H9 (cell line): ENCODE results near the gene NTSR1. TPM values are rescaled to one million over a fixed set of nuclear protein-coding genes. Genes with fewer than 3 reads are reported as not detected.

ENCODE experiments used
- DNase-seq: peaks from one replicate; pipeline ENCODE4 v3.0.0-alpha.2; 2017
- H2AFZ ChIP-seq: one replicate; pipeline ENCODE4 v1.6.1; 2013; ENCODE audit warnings: mild to moderate bottlenecking, low read length, control low read depth, moderate library complexity
- H2AK5ac ChIP-seq: 2 replicates; pipeline ENCODE4 v1.6.1; 2013; ENCODE audit warnings: low read length, control low read depth, mixed read lengths; ENCODE audit not compliant: insufficient read length
- H2BK120ac ChIP-seq: one replicate; pipeline ENCODE4 v1.6.1; 2013; ENCODE audit warnings: low read depth, mild to moderate bottlenecking, low read length, control low read depth, inconsistent platforms; ENCODE audit not compliant: poor library complexity, severe bottlenecking
- H2BK12ac ChIP-seq: 2 replicates; pipeline ENCODE4 v1.6.1; 2013; ENCODE audit warnings: low read length, control low read depth, mixed read lengths, low read depth; ENCODE audit not compliant: insufficient read length
- H2BK15ac ChIP-seq: 2 replicates; pipeline ENCODE4 v1.6.1; 2013; ENCODE audit warnings: low read depth, low read length, control low read depth
- H2BK20ac ChIP-seq: one replicate; pipeline ENCODE4 v1.6.1; 2013; ENCODE audit warnings: low read depth, mild to moderate bottlenecking, low read length, control low read depth, inconsistent platforms; ENCODE audit not compliant: poor library complexity, severe bottlenecking
- H2BK5ac ChIP-seq: 2 replicates; pipeline ENCODE4 v1.6.1; 2013; ENCODE audit warnings: low read length, control low read depth, mixed read lengths; ENCODE audit not compliant: insufficient read length
- H3K14ac ChIP-seq: 2 replicates; pipeline ENCODE4 v1.6.1; 2013; ENCODE audit warnings: low read length, control low read depth; ENCODE audit not compliant: insufficient read depth
- H3K18ac ChIP-seq: 2 replicates; pipeline ENCODE4 v1.6.1; 2013; ENCODE audit warnings: low read depth, mild to moderate bottlenecking, mixed read lengths, low read length, control low read depth; ENCODE audit not compliant: insufficient read length
- H3K23ac ChIP-seq: 2 replicates; pipeline ENCODE4 v1.6.1; 2013; ENCODE audit warnings: low read length, control low read depth, mixed read lengths, low read depth; ENCODE audit not compliant: insufficient read length
- H3K23me2 ChIP-seq: 2 replicates; pipeline ENCODE4 v1.6.1; 2013; ENCODE audit warnings: low read depth, mild to moderate bottlenecking, mixed read lengths, low read length, control low read depth; ENCODE audit not compliant: insufficient read length, poor library complexity, severe bottlenecking
- H3K27ac ChIP-seq: 2 replicates; pipeline ENCODE4 v1.5.1; 2013; ENCODE audit warnings: low read length, control low read depth, mixed read lengths, low read depth; ENCODE audit not compliant: insufficient read length
- H3K27me3 ChIP-seq: 2 replicates; pipeline ENCODE4 v1.6.1; 2013; ENCODE audit warnings: low read length, control low read depth, inconsistent platforms; ENCODE audit not compliant: insufficient read depth
- H3K4ac ChIP-seq: 2 replicates; pipeline ENCODE4 v1.6.1; 2013; ENCODE audit warnings: low read depth, mild to moderate bottlenecking, control low read depth, inconsistent platforms, low read length, moderate library complexity
- H3K4me1 ChIP-seq: 2 replicates; pipeline ENCODE4 v1.6.1; 2013; ENCODE audit warnings: low read length, control low read depth, inconsistent platforms; ENCODE audit not compliant: insufficient read depth
- H3K4me2 ChIP-seq: 2 replicates; pipeline ENCODE4 v1.6.1; 2013; ENCODE audit warnings: low read length, control low read depth, mixed read lengths; ENCODE audit not compliant: insufficient read length, insufficient read depth
- H3K56ac ChIP-seq: 2 replicates; pipeline ENCODE4 v1.6.1; 2013; ENCODE audit warnings: low read depth, mild to moderate bottlenecking, mixed read lengths, low read length, control low read depth; ENCODE audit not compliant: insufficient read length
- H3K79me1 ChIP-seq: 2 replicates; pipeline ENCODE4 v1.6.1; 2013; ENCODE audit warnings: low read depth, mild to moderate bottlenecking, moderate library complexity, low read length, control low read depth, inconsistent platforms; ENCODE audit not compliant: insufficient read depth, poor library complexity, severe bottlenecking
- H3K79me2 ChIP-seq: 2 replicates; pipeline ENCODE4 v1.6.1; 2013; ENCODE audit warnings: low read length, control low read depth, inconsistent platforms; ENCODE audit not compliant: insufficient read depth
- H3K9ac ChIP-seq: 2 replicates; pipeline ENCODE4 v1.6.1; 2013; ENCODE audit warnings: low read length, control low read depth, mixed read lengths; ENCODE audit not compliant: insufficient read length; ENCODE audit errors: extremely low read depth
- H3K9me3 ChIP-seq: one replicate; pipeline ENCODE4 v1.6.1; 2013; ENCODE audit warnings: low read depth, low read length, inconsistent platforms; ENCODE audit not compliant: control insufficient read depth
- H3T11ph ChIP-seq: one replicate; pipeline ENCODE4 v1.6.1; 2013; ENCODE audit warnings: mild to moderate bottlenecking, low read length, control low read depth, inconsistent platforms
- H4K20me1 ChIP-seq: one replicate; pipeline ENCODE4 v1.6.1; 2013; ENCODE audit not compliant: control insufficient read depth, insufficient read length, insufficient read depth
- H4K5ac ChIP-seq: 2 replicates; pipeline ENCODE4 v1.6.1; 2013; ENCODE audit warnings: low read depth, mild to moderate bottlenecking, mixed read lengths, low read length, control low read depth; ENCODE audit not compliant: insufficient read length
- H4K8ac ChIP-seq: replicated peaks from 2 replicates; pipeline ENCODE4 v1.6.1; 2013; ENCODE audit warnings: low read length, control low read depth, mixed read lengths, low read depth; ENCODE audit not compliant: insufficient read length
- H4K91ac ChIP-seq: 2 replicates; pipeline ENCODE4 v1.6.1; 2013; ENCODE audit warnings: low read depth, mild to moderate bottlenecking, moderate library complexity, mixed read lengths, low read length, control low read depth; ENCODE audit not compliant: insufficient read length
- H3K27ac Mint-ChIP-seq, 3 experiments: 2 replicates in 2 of 3; 3 replicates in 1 of 3; pipeline ENCODE4 v1.8.0; 2020 to 2021; ENCODE audit warnings: mixed read lengths in 3 of 3, mild to moderate bottlenecking in 1 of 3, moderate library complexity in 1 of 3
- H3K27me3 Mint-ChIP-seq: 2 replicates; pipeline ENCODE4 v1.8.0; 2021; ENCODE audit warnings: low read depth, mild to moderate bottlenecking, moderate library complexity, mixed read lengths
- H3K36me3 Mint-ChIP-seq, 3 experiments: 2 replicates in 2 of 3; 3 replicates in 1 of 3; pipeline ENCODE4 v1.8.0; 2020 to 2021; ENCODE audit warnings: low read depth in 3 of 3, mixed read lengths in 3 of 3; ENCODE audit not compliant: insufficient read depth in 1 of 3
- H3K4me1 Mint-ChIP-seq, 2 experiments: 2 replicates each; pipeline ENCODE4 v1.8.0; 2020; ENCODE audit warnings: mixed read lengths in 2 of 2
- H3K4me3 Mint-ChIP-seq, 2 experiments: 2 replicates in 1 of 2; 3 replicates in 1 of 2; pipeline ENCODE4 v1.8.0; 2020 to 2021; ENCODE audit warnings: mild to moderate bottlenecking in 2 of 2, mixed read lengths in 2 of 2, moderate library complexity in 1 of 2
- H3K9me3 Mint-ChIP-seq, 2 experiments: 2 replicates in 1 of 2; 3 replicates in 1 of 2; pipeline ENCODE4 v1.8.0; 2020; ENCODE audit warnings: mild to moderate bottlenecking in 2 of 2, mixed read lengths in 2 of 2, moderate library complexity in 1 of 2
- CTCF ChIP-seq: fragments of 200-600 bp; sonication (generic); conservative IDR thresholded peaks from 3 replicates; pipeline ENCODE4 v1.8.0; 2021; ENCODE audit warnings: antibody characterized with exemption, mild to moderate bottlenecking
- WGBS: extraction: QIAGEN DNeasy Blood & Tissue Kit; methylation state at CpG from one replicate; pipeline ENCODE4 v1.1.7; 2013; ENCODE audit warnings: missing lambda C conversion rate, low lambda C conversion rate, mixed read lengths; ENCODE audit not compliant: insufficient read length; ENCODE audit errors: extremely low coverage; 5-methylcytosine and 5-hydroxymethylcytosine counted together
- total RNA-seq: library from RNA; stranded (reverse); gene quantifications from 2 replicates; pipeline ENCODE4 v1.2.1, GENCODE V29; 2021

NTSR1 gene
- total RNA-seq, 1 experiment from 2014 or later = 0.11 TPM

DNA sequence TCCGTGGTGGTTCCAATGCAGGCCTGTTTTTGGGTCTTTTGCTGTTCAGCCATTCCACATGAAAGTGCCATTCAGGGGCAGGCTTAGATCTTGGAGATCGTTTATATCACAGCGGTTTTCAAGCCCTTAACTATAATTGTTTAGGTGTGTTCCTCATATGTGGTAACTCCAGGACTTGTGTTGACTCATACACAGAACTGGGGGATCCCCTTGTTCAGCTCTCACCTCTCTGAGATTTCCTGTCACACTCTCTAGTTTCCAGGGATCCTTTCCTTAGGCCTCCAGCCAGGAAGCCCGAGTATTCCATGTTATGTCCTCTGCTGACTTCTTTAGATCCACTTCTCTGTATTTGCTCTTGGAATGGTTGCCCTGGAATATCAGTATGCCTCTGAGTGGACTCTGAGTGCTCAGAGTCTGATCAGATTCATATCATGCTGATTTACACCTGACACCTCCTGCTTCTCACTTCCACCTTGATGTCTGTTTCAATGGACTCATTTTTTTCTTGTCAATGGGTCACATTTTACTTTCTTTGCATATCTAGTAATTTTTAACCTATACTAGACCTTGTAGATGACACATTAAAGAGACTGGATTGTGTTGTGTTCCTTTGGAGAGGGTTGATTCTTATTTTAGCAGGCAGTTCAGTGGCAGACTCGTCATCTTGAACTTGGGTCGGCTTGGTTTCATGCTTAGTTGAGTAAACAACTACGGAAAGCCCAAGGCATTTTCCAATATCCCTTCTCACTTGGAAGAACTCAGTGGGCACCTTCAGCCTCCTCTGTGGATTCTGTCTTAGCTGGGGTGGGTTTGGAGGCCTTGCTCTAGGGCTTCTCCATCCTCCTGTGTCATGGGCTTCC, 13.1 kb downstream of the NTSR1 start:
- Histone ChIP-seq H3K18ac (no peak overlapping the region), H2BK15ac (no peak overlapping the region), H3K79me1 (no peaks in the 10 kb centered on the region), H3K9me3 (peaks cover 4% of the 10 kb centered on the region), H4K91ac (no peak overlapping the region), H4K5ac (no peak overlapping the region), H2BK20ac (no peak overlapping the region), H2AK5ac (no peak overlapping the region), H3K14ac (no peak overlapping the region), H3K9ac (no peak overlapping the region), H3K56ac (no peak overlapping the region), H3K27ac (no peak overlapping the region), H2AFZ (no peak overlapping the region), H3K4ac (no peak overlapping the region), H3K4me1 (no peaks in the 10 kb centered on the region), H3K79me2 (no peaks in the 10 kb centered on the region), H4K20me1 (no peaks in the 10 kb centered on the region), H3T11ph (no peak overlapping the region), H3K4me2 (no peak overlapping the region), H3K23ac (no peak overlapping the region), H4K8ac (no peak overlapping the region), H2BK12ac (no peak overlapping the region), H3K23me2 (no peaks in the 10 kb centered on the region), H3K27me3 (no peaks in the 10 kb centered on the region), H2BK120ac (no peak overlapping the region), H2BK5ac (no peak overlapping the region)
- no peak overlapping the region for H3K27ac Mint-ChIP-seq
- DNase-seq = no peak
- no peak for TF ChIP-seq CTCF
- no CpG with 5 or more reads among the region's 7 CpGs for WGBS
- H3K9me3 Mint-ChIP-seq = peaks cover 20 to 28% of the 10 kb centered on the region in 2 experiments
- H3K36me3 Mint-ChIP-seq = peaks cover 2 to 20% (median 4%) of the 10 kb centered on the region in 3 experiments; a peak in 6 of 7 replicates
- H3K4me3 Mint-ChIP-seq = no peak overlapping the region
- peaks cover 48% of the 10 kb centered on the region for H3K27me3 Mint-ChIP-seq
- H3K4me1 Mint-ChIP-seq = peaks cover 0 to 2% of the 10 kb centered on the region in 2 experiments; a peak in 1 of 4 replicates
